Activated T-cell treated with anti-CD3 and anti-CD28 coated beads, Interleukin-2, amount 50 U/mL, for 72 hours (primary cell): ENCODE results near the gene IP6K3. TPM values are rescaled to one million over a fixed set of nuclear protein-coding genes. Genes with fewer than 3 reads are reported as not detected.

Experiments used
- ATAC-seq, 2 donors: fragments of 150-1000 bp; cut with Tn5 transposase; replicated peaks in 1 of 2; 2 replicates each; pipeline ENCODE4 v1.10.0; 2021; ENCODE audit warnings: moderate library complexity in 2 of 2, mild to moderate bottlenecking in 1 of 2
- DNase-seq, 2 donors: peaks; one replicate each; pipeline ENCODE4 v3.0.0; 2021 to 2022; ENCODE audit warnings: mixed read lengths in 1 of 2
- H3K27ac Mint-ChIP-seq: one replicate; pipeline ENCODE4 v1.8.0; 2022; ENCODE audit warnings: mild to moderate bottlenecking, moderate library complexity, mixed read lengths
- H3K27me3 Mint-ChIP-seq: one replicate; pipeline ENCODE4 v1.8.0; 2022; ENCODE audit warnings: low read depth, mixed read lengths
- H3K36me3 Mint-ChIP-seq, 2 donors: one replicate each; pipeline ENCODE4 v1.8.0; 2022; ENCODE audit warnings: mixed read lengths in 2 of 2, mild to moderate bottlenecking in 1 of 2; ENCODE audit not compliant: insufficient read depth in 2 of 2
- H3K4me1 Mint-ChIP-seq: one replicate; pipeline ENCODE4 v1.8.0; 2022; ENCODE audit warnings: low read depth, mixed read lengths
- H3K4me3 Mint-ChIP-seq, 2 donors: one replicate each; pipeline ENCODE4 v1.8.0; 2022; ENCODE audit warnings: mild to moderate bottlenecking in 2 of 2, mixed read lengths in 2 of 2, moderate library complexity in 2 of 2
- H3K9me3 Mint-ChIP-seq, 2 donors: one replicate each; pipeline ENCODE4 v1.8.0; 2022; ENCODE audit warnings: mixed read lengths in 2 of 2
- total RNA-seq, 2 donors: library from RNA; stranded (reverse); gene quantifications; one replicate each; pipeline ENCODE4 v1.2.3, GENCODE V29; 2022

Gene IP6K3
- total RNA-seq, 2 donors from 2014 or later, result not detected

- Mint-ChIP-seq H3K27ac (no peak overlapping the region), H3K27me3 (no peaks in the 10 kb centered on the region), H3K4me1 (no peaks in the 10 kb centered on the region), H3K9me3 (no peaks in the 10 kb centered on the region), H3K4me3 (no peak overlapping the region), H3K36me3 (no peaks in the 10 kb centered on the region)
- ATAC-seq (peak; percentile 74 to 78), DNase-seq (peak; percentile 47 to 55)
Measured at GRCh38 chr6:33761922-33762629, 15.4 kb upstream of the IP6K3 start.

GRCh38 chr6:33761581-33761921 lies 14.8 kb upstream of the IP6K3 start:
- no peak for ATAC-seq
- Mint-ChIP-seq H3K4me3 (no peak overlapping the region), H3K27me3 (no peaks in the 10 kb centered on the region), H3K36me3 (no peaks in the 10 kb centered on the region), H3K4me1 (no peaks in the 10 kb centered on the region), H3K27ac (no peak overlapping the region), H3K9me3 (no peaks in the 10 kb centered on the region)
- no peak for DNase-seq

GRCh38 chr6:33759887-33760629 lies 13.4 kb upstream of the IP6K3 start:
- no peak for ATAC-seq
- H3K27me3 Mint-ChIP-seq, result no peaks in the 10 kb centered on the region
- H3K4me1 Mint-ChIP-seq, result no peaks in the 10 kb centered on the region
- H3K9me3 Mint-ChIP-seq, result no peaks in the 10 kb centered on the region
- no peak overlapping the region for H3K4me3 Mint-ChIP-seq
- DNase-seq, result no peak
- no peak overlapping the region for H3K27ac Mint-ChIP-seq
- no peaks in the 10 kb centered on the region for H3K36me3 Mint-ChIP-seq

- H3K36me3 Mint-ChIP-seq, result no peaks in the 10 kb centered on the region
- H3K27me3 Mint-ChIP-seq, result no peaks in the 10 kb centered on the region
- DNase-seq, result no peak
- H3K9me3 Mint-ChIP-seq, result no peaks in the 10 kb centered on the region
- H3K27ac Mint-ChIP-seq, result no peak overlapping the region
- no peak for ATAC-seq
- H3K4me3 Mint-ChIP-seq, result no peak overlapping the region
- H3K4me1 Mint-ChIP-seq, result no peaks in the 10 kb centered on the region
Measured at GRCh38 chr6:33758815-33759216, 12.1 kb upstream of the IP6K3 start.

GRCh38 chr6:33757906-33758305 lies 11.2 kb upstream of the IP6K3 start:
- no peaks in the 10 kb centered on the region for H3K9me3 Mint-ChIP-seq
- ATAC-seq (no peak), DNase-seq (no peak)
- H3K27me3 Mint-ChIP-seq, result no peaks in the 10 kb centered on the region
- H3K36me3 Mint-ChIP-seq, result no peaks in the 10 kb centered on the region
- H3K4me1 Mint-ChIP-seq, result no peaks in the 10 kb centered on the region
- no peak overlapping the region for H3K27ac Mint-ChIP-seq
- no peak overlapping the region for H3K4me3 Mint-ChIP-seq

- Mint-ChIP-seq H3K4me1 (no peaks in the 10 kb centered on the region), H3K27me3 (no peaks in the 10 kb centered on the region), H3K27ac (no peak overlapping the region), H3K36me3 (no peaks in the 10 kb centered on the region), H3K9me3 (no peaks in the 10 kb centered on the region), H3K4me3 (no peak overlapping the region)
- ATAC-seq (no peak), DNase-seq (no peak)
Measured at GRCh38 chr6:33757113-33757512, 10.4 kb upstream of the IP6K3 start.

- no peaks in the 10 kb centered on the region for H3K9me3 Mint-ChIP-seq
- H3K4me3 Mint-ChIP-seq, result no peak overlapping the region
- ATAC-seq (no peak), DNase-seq (no peak)
- H3K27ac Mint-ChIP-seq, result no peak overlapping the region
- no peaks in the 10 kb centered on the region for H3K4me1 Mint-ChIP-seq
- H3K27me3 Mint-ChIP-seq, result no peaks in the 10 kb centered on the region
- no peaks in the 10 kb centered on the region for H3K36me3 Mint-ChIP-seq
Measured at GRCh38 chr6:33756211-33756954, 9.7 kb upstream of the IP6K3 start.

GRCh38 chr6:33755070-33755869 lies 8.6 kb upstream of the IP6K3 start:
- no peaks in the 10 kb centered on the region for H3K9me3 Mint-ChIP-seq
- no peak overlapping the region for H3K27ac Mint-ChIP-seq
- H3K4me3 Mint-ChIP-seq, result no peak overlapping the region
- H3K4me1 Mint-ChIP-seq, result no peaks in the 10 kb centered on the region
- DNase-seq (no peak), ATAC-seq (no peak)
- H3K36me3 Mint-ChIP-seq, result no peaks in the 10 kb centered on the region
- no peaks in the 10 kb centered on the region for H3K27me3 Mint-ChIP-seq

GRCh38 chr6:33754222-33754621 lies 7.5 kb upstream of the IP6K3 start:
- Mint-ChIP-seq H3K36me3 (no peaks in the 10 kb centered on the region), H3K4me1 (no peaks in the 10 kb centered on the region), H3K9me3 (no peaks in the 10 kb centered on the region), H3K4me3 (no peak overlapping the region), H3K27ac (no peak overlapping the region), H3K27me3 (no peaks in the 10 kb centered on the region)
- ATAC-seq, result no peak
- DNase-seq, result no peak

GRCh38 chr6:33752646-33753015 lies 5.9 kb upstream of the IP6K3 start:
- Mint-ChIP-seq H3K4me1 (no peaks in the 10 kb centered on the region), H3K27me3 (no peaks in the 10 kb centered on the region), H3K36me3 (no peaks in the 10 kb centered on the region), H3K27ac (no peak overlapping the region), H3K4me3 (no peak overlapping the region), H3K9me3 (no peaks in the 10 kb centered on the region)
- ATAC-seq (no peak), DNase-seq (no peak)

- ATAC-seq (no peak), DNase-seq (no peak)
- no peaks in the 10 kb centered on the region for H3K36me3 Mint-ChIP-seq
- H3K4me3 Mint-ChIP-seq, result no peak overlapping the region
- no peaks in the 10 kb centered on the region for H3K9me3 Mint-ChIP-seq
- H3K27ac Mint-ChIP-seq, result no peak overlapping the region
- no peaks in the 10 kb centered on the region for H3K27me3 Mint-ChIP-seq
- no peaks in the 10 kb centered on the region for H3K4me1 Mint-ChIP-seq
Measured at GRCh38 chr6:33751771-33752645, 5.3 kb upstream of the IP6K3 start.

GRCh38 chr6:33750244-33750991 lies 3.7 kb upstream of the IP6K3 start:
- Mint-ChIP-seq H3K9me3 (no peaks in the 10 kb centered on the region), H3K36me3 (no peaks in the 10 kb centered on the region), H3K4me3 (no peak overlapping the region), H3K4me1 (no peaks in the 10 kb centered on the region), H3K27ac (no peak overlapping the region), H3K27me3 (no peaks in the 10 kb centered on the region)
- DNase-seq, result no peak
- no peak for ATAC-seq
